SH-SY5Y (cell line): ENCODE results near the gene FZR1.

ENCODE experiments used
- GATA2 ChIP-seq: IDR thresholded peaks from 2 replicates; pipeline ENCODE4 v1.6.1; 2011; ENCODE audit warnings: mild to moderate bottlenecking, low read depth, low read length
- GATA3 ChIP-seq: IDR thresholded peaks from 2 replicates; pipeline ENCODE4 v1.6.1; 2011; ENCODE audit warnings: low read depth, mild to moderate bottlenecking, low read length, moderate library complexity

- TF ChIP-seq GATA3 (no peak), GATA2 (no peak)
Observed at GRCh38 chr19:3518659-3519058, 12.5 kb downstream of the FZR1 start.
